ENCODE measurements around the gene FBXL7.

GRCh38 chr5:15529013-15529412 is 29.0 kb downstream of the FBXL7 start:
- no peak for TF ChIP-seq CTCF (IDR thresholded peaks at IDR 0.05)
- no peak for TF ChIP-seq POLR2A (IDR thresholded peaks at IDR 0.05)
